Keratinocyte (primary cell): ENCODE results near the gene BLTP3A. TPM values are rescaled to one million over a fixed set of nuclear protein-coding genes. Genes with fewer than 3 reads are reported as not detected.

ENCODE experiments used
- DNase-seq: peaks from one replicate; pipeline ENCODE4 v3.0.0-alpha.2; 2011; ENCODE audit warnings: low read depth, missing footprints, low spot score
- FAIRE-seq: peaks from 2 replicates; lab custom pipeline; 2011; peaks lifted over from hg19 to GRCh38; lab: Jason Lieb, UNC
- H2AFZ ChIP-seq: 2 replicates; pipeline ENCODE4 v1.6.0; 2012; ENCODE audit warnings: low read length, control low read depth, inconsistent platforms; ENCODE audit not compliant: control insufficient read depth
- H3K27ac ChIP-seq: 2 replicates; pipeline ENCODE4 v1.5.1; 2011; ENCODE audit warnings: low read length; ENCODE audit not compliant: control insufficient read depth, insufficient read depth
- H3K27me3 ChIP-seq: 3 replicates; pipeline ENCODE4 v1.6.0; 2011; ENCODE audit warnings: low read length; ENCODE audit not compliant: control insufficient read depth, insufficient read depth; ENCODE audit errors: extremely low read depth
- H3K36me3 ChIP-seq, 2 experiments: 2 replicates in 1 of 2; 3 replicates in 1 of 2; pipeline ENCODE4 v1.5.1; 2011; ENCODE audit warnings: low read length in 2 of 2, mild to moderate bottlenecking in 1 of 2; ENCODE audit not compliant: control insufficient read depth in 2 of 2, insufficient read depth in 2 of 2; ENCODE audit errors: extremely low read depth in 1 of 2
- H3K4me1 ChIP-seq: 3 replicates; pipeline ENCODE4 v1.5.1; 2011; ENCODE audit warnings: low read length; ENCODE audit not compliant: control insufficient read depth, insufficient read depth; ENCODE audit errors: extremely low read depth
- H3K4me2 ChIP-seq: 3 replicates; pipeline ENCODE4 v1.6.0; 2011; ENCODE audit warnings: low read depth, low read length; ENCODE audit not compliant: control insufficient read depth, insufficient read depth; ENCODE audit errors: extremely low read depth
- H3K4me3 ChIP-seq, 3 experiments: fragments of 200-600 bp in 1 of 3; sonication (generic) in 1 of 3; 2 replicates in 2 of 3; 3 replicates in 1 of 3; pipeline ENCODE4 v1.5.1; 2011 to 2016; ENCODE audit warnings: low read length in 3 of 3, mild to moderate bottlenecking in 3 of 3, control low read depth in 2 of 3, inconsistent platforms in 1 of 3, low read depth in 1 of 3, mixed read lengths in 1 of 3, mixed run types in 1 of 3, moderate library complexity in 1 of 3; ENCODE audit not compliant: control insufficient read depth in 2 of 3, insufficient read depth in 2 of 3; ENCODE audit errors: extremely low read depth in 1 of 3
- H3K79me2 ChIP-seq: 2 replicates; pipeline ENCODE4 v1.6.0; 2012; ENCODE audit warnings: low read length; ENCODE audit not compliant: control insufficient read depth, insufficient read depth
- H3K9ac ChIP-seq: 3 replicates; pipeline ENCODE4 v1.6.0; 2011; ENCODE audit warnings: low read length; ENCODE audit not compliant: control insufficient read depth, insufficient read depth; ENCODE audit errors: extremely low read depth
- H3K9me1 ChIP-seq: 3 replicates; pipeline ENCODE4 v1.6.0; 2011; ENCODE audit warnings: low read length; ENCODE audit not compliant: control insufficient read depth, insufficient read depth; ENCODE audit errors: extremely low read depth
- H3K9me3 ChIP-seq: 2 replicates; pipeline ENCODE4 v1.5.1; 2012; ENCODE audit warnings: low read depth, low read length; ENCODE audit not compliant: control insufficient read depth
- H4K20me1 ChIP-seq: 3 replicates; pipeline ENCODE4 v1.6.0; 2011; ENCODE audit warnings: low read length; ENCODE audit not compliant: control insufficient read depth, insufficient read depth; ENCODE audit errors: extremely low read depth
- CTCF ChIP-seq, 3 experiments: IDR thresholded peaks in 1 of 3; conservative IDR thresholded peaks in 1 of 3; optimal IDR thresholded peaks in 1 of 3; 2 replicates in 2 of 3; 3 replicates in 1 of 3; pipeline versions ENCODE3 to v1.5.1; 2011; ENCODE audit warnings: low read length in 3 of 3, mild to moderate bottlenecking in 3 of 3, moderate library complexity in 2 of 3, control low read depth in 1 of 3, inconsistent platforms in 1 of 3; ENCODE audit not compliant: insufficient read depth in 2 of 3; ENCODE audit errors: extremely low read depth in 1 of 3
- EZH2 ChIP-seq: IDR thresholded peaks from one replicate; pipeline ENCODE4 v1.6.1; 2012; ENCODE audit warnings: inconsistent platforms, mild to moderate bottlenecking, low read length, moderate library complexity
- dilution Hi-C: fragments of 300-500 bp; cut with MboI; formaldehyde crosslinking; loops from one replicate; pipeline ENCODE4 v1.7.0; 2020; ENCODE audit warnings: low sequenced_read_pairs; ENCODE audit not compliant: extremely low pct_ligation_motif_present
- polyA minus RNA-seq, 3 experiments: library from RNA; depleted of rRNA, polyadenylated mRNA; stranded (reverse); fragments of >200 nt; gene quantifications; 1 replicate in 1 of 3; 2 replicates in 1 of 3; 3 replicates in 1 of 3; pipeline ENCODE4 v1.2.3, GENCODE V29; 2011
- polyA plus RNA-seq, 5 experiments: library from polyadenylated mRNA; depleted of rRNA in 3 of 5; stranded (reverse) in 3 of 5; stranded (forward) in 1 of 5; unstranded in 1 of 5; fragments of >200 nt; gene quantifications; 1 replicate in 1 of 5; 2 replicates in 3 of 5; 3 replicates in 1 of 5; pipeline versions ENCODE4 v1.2.1 to v1.2.3, GENCODE V29; 2011 to 2012; ENCODE audit warnings: missing spikeins in 2 of 5, low read depth in 1 of 5, low replicate concordance in 1 of 5

Gene BLTP3A
- polyA plus RNA-seq (4.4 to 4.9 TPM (median 4.5 TPM) in 3 replicates), polyA minus RNA-seq (10.6 to 14.8 TPM (median 13.8 TPM) in 3 replicates)
- polyA plus RNA-seq (2011; ENCODE audit: low read depth) = 3.4 TPM
- 4.0 and 6.1 TPM in 2 replicates for polyA plus RNA-seq (2011; cell fraction: cytosol; rRNA removed)
- polyA plus RNA-seq (2011; cell fraction: nucleus; rRNA removed) = 7.0 and 7.1 TPM in 2 replicates
- polyA plus RNA-seq (2012; ENCODE audit: low replicate concordance) = 3.7 and 4.5 TPM in 2 replicates
- polyA minus RNA-seq (2011; cell fraction: cytosol; rRNA and poly(A)+ RNA removed) = 7.5 TPM
- 8.4 and 16.1 TPM in 2 replicates for polyA minus RNA-seq (2011; cell fraction: nucleus; rRNA and poly(A)+ RNA removed)

- dilution Hi-C loops = no loop called here
- H3K36me3 ChIP-seq = no peaks in the 10 kb centered on the region
- H3K27me3 ChIP-seq = no peaks in the 10 kb centered on the region
- H3K4me3 ChIP-seq = peak within 1 kb of the TSS; percentile 61 to 84 (median 78)
- peaks cover 16% of the 10 kb centered on the region for H3K4me1 ChIP-seq
- DNase-seq = no peak
- H3K9me1 ChIP-seq = no peaks in the 10 kb centered on the region
- no peaks in the 10 kb centered on the region for H3K9me3 ChIP-seq
- H3K27ac ChIP-seq = peak within 1 kb of the TSS; percentile 53
- no peak for FAIRE-seq
- peak within 1 kb of the TSS; percentile 80 for H3K4me2 ChIP-seq
- no peak for TF ChIP-seq EZH2
- TF ChIP-seq CTCF (optimal IDR thresholded peaks at IDR 0.05 in 1 of 3, IDR thresholded peaks at IDR 0.05 in 1 of 3, conservative IDR thresholded peaks at IDR 0.05 in 1 of 3; ENCODE audit: extremely low read depth in 1 of 3, insufficient read depth in 2 of 3, low read length in 3 of 3) = peak in 2 of 3 experiments; percentile 6 to 42
- H2AFZ ChIP-seq = peak within 1 kb of the TSS; percentile 97
- no peaks in the 10 kb centered on the region for H3K79me2 ChIP-seq
- no peaks in the 10 kb centered on the region for H4K20me1 ChIP-seq
- H3K9ac ChIP-seq = peak within 1 kb of the TSS; percentile 84
Observed at GRCh38 chr6:34791701-34792604, at the start of gene BLTP3A. Gene BLTP3A, plus strand, starts transcription at chr6:34792083. Its CDS starts 168 bp downstream, at chr6:34792251.

GRCh38 chr6:34742094-34742493 is 49.8 kb upstream of the BLTP3A start:
- Histone ChIP-seq H3K9me1 (no peaks in the 10 kb centered on the region), H3K4me2 (no peak overlapping the region), H3K79me2 (no peaks in the 10 kb centered on the region), H3K36me3 (no peaks in the 10 kb centered on the region), H4K20me1 (no peaks in the 10 kb centered on the region), H3K4me1 (peaks cover 31% of the 10 kb centered on the region), H3K27me3 (no peaks in the 10 kb centered on the region), H3K4me3 (no peak overlapping the region), H2AFZ (no peak overlapping the region), H3K9ac (no peak overlapping the region), H3K9me3 (no peaks in the 10 kb centered on the region), H3K27ac (no peak overlapping the region)
- FAIRE-seq (no peak), DNase-seq (no peak)
- no peak for TF ChIP-seq EZH2
- no peak for TF ChIP-seq CTCF (optimal IDR thresholded peaks at IDR 0.05 in 1 of 3, IDR thresholded peaks at IDR 0.05 in 1 of 3, conservative IDR thresholded peaks at IDR 0.05 in 1 of 3; ENCODE audit: extremely low read depth in 1 of 3, insufficient read depth in 2 of 3, low read length in 3 of 3)
- dilution Hi-C loops = no loop called here
